Measurements from ENCODE around the gene BIRC6.

The BIRC6 gene

DNA sequence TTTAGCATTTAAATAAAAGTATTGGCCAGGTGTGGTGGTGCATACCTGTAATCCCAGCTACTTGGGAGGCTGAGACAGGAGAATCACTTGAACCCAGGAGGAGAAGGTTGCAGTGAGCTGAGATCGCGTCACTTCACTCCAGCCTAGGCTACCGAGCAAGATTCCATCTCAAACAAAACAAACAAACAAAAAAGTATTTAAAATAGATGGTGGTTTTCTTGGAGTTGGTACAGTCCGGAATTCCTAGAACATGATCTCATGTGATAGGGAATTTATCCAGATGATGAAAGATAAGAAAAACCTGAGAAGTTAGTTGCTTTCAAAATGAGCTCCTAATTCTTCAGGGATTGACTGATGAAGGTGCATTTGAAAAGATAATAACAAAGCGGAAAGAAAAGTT lies 62.0 kb downstream of the BIRC6 start:
- peaks cover 0 to 16% (median 10%) of the 10 kb centered on the region in 10 experiments; a peak in 9 of 20 replicates for H3K4me1 ChIP-seq
- no peaks in the 10 kb centered on the region for H3K27me3 ChIP-seq
- H4K20me1 ChIP-seq: peaks cover 45 to 96% (median 65%) of the 10 kb centered on the region in 11 experiments
- H3K9ac ChIP-seq: no peak overlapping the region
- H3K9me3 ChIP-seq (replicated peaks in 1 of 11): no peaks in the 10 kb centered on the region
- no peak overlapping the region for H3K27ac ChIP-seq
- TF ChIP-seq Cebpa-rat (IDR thresholded peaks at IDR 0.05): no peak
- no peak overlapping the region for H3K4me3 ChIP-seq
- peaks cover 60 to 97% (median 81%) of the 10 kb centered on the region in 11 experiments for H3K36me3 ChIP-seq
- no peak overlapping the region for H3K4me2 ChIP-seq

GRCh38 chr2:32422133-32422532 lies 65.3 kb downstream of the BIRC6 start:
- Histone ChIP-seq H3K36me3 (peaks cover 35 to 73% (median 55%) of the 10 kb centered on the region in 11 experiments), H3K9ac (no peak overlapping the region), H3K4me2 (no peak overlapping the region), H3K9me3 (replicated peaks in 1 of 11) (no peaks in the 10 kb centered on the region), H4K20me1 (peaks cover 72 to 100% (median 93%) of the 10 kb centered on the region in 11 experiments), H3K27ac (no peak overlapping the region), H3K4me1 (peaks cover 13 to 37% (median 32%) of the 10 kb centered on the region in 10 experiments), H3K4me3 (no peak overlapping the region), H3K27me3 (no peaks in the 10 kb centered on the region)
- no peak for TF ChIP-seq Cebpa-rat (IDR thresholded peaks at IDR 0.05)

- H3K36me3 ChIP-seq: peaks cover 21 to 69% (median 41%) of the 10 kb centered on the region in 11 experiments
- H3K9me3 ChIP-seq (replicated peaks in 1 of 11): no peaks in the 10 kb centered on the region
- H3K4me1 ChIP-seq: peaks cover 13 to 39% (median 32%) of the 10 kb centered on the region in 10 experiments
- H4K20me1 ChIP-seq: peaks cover 80 to 100% (median 95%) of the 10 kb centered on the region in 11 experiments
- no peak for TF ChIP-seq Cebpa-rat (IDR thresholded peaks at IDR 0.05)
- peak overlapping the region in 1 of 11 experiments; percentile 23; a peak in 1 of 22 replicates for H3K4me2 ChIP-seq
- no peak overlapping the region for H3K9ac ChIP-seq
- H3K27me3 ChIP-seq: no peaks in the 10 kb centered on the region
- H3K27ac ChIP-seq: no peak overlapping the region
- H3K4me3 ChIP-seq: no peak overlapping the region
Observed at GRCh38 chr2:32423536-32423935, 66.7 kb downstream of the BIRC6 start.

GRCh38 chr2:32424739-32425138 lies 67.9 kb downstream of the BIRC6 start:
- Histone ChIP-seq H3K4me2 (peak overlapping the region in 10 of 11 experiments; percentile 35 to 71 (median 58); a peak in 19 of 22 replicates), H3K4me1 (peaks cover 13 to 39% (median 32%) of the 10 kb centered on the region in 10 experiments), H3K9me3 (replicated peaks in 1 of 11) (no peaks in the 10 kb centered on the region), H3K36me3 (peaks cover 23 to 71% (median 45%) of the 10 kb centered on the region in 11 experiments), H3K27me3 (no peaks in the 10 kb centered on the region), H3K4me3 (no peak overlapping the region), H3K9ac (no peak overlapping the region), H3K27ac (no peak overlapping the region), H4K20me1 (peaks cover 75 to 100% (median 95%) of the 10 kb centered on the region in 11 experiments)
- TF ChIP-seq Cebpa-rat (IDR thresholded peaks at IDR 0.05): no peak

GRCh38 chr2:32425719-32426141 lies 68.9 kb downstream of the BIRC6 start:
- no peak overlapping the region for H3K4me3 ChIP-seq

GRCh38 chr2:32427672-32428610 lies 71.1 kb downstream of the BIRC6 start:
- H3K4me1 ChIP-seq: peaks cover 13 to 34% (median 27%) of the 10 kb centered on the region in 10 experiments
- no peaks in the 10 kb centered on the region for H3K9me3 ChIP-seq (replicated peaks in 1 of 11)
- no peak overlapping the region for H3K27ac ChIP-seq
- H3K9ac ChIP-seq: no peak overlapping the region
- peaks cover 51 to 98% (median 76%) of the 10 kb centered on the region in 11 experiments for H4K20me1 ChIP-seq
- H3K4me2 ChIP-seq: no peak overlapping the region
- no peak for TF ChIP-seq Cebpa-rat (IDR thresholded peaks at IDR 0.05)
- no peak overlapping the region for H3K4me3 ChIP-seq
- no peaks in the 10 kb centered on the region for H3K27me3 ChIP-seq
- H3K36me3 ChIP-seq: peaks cover 40 to 72% (median 54%) of the 10 kb centered on the region in 11 experiments

More at GRCh38 chr2:32425719-32426141, 68.9 kb downstream of the BIRC6 start:
- no peaks in the 10 kb centered on the region for H3K9me3 ChIP-seq (replicated peaks in 1 of 11)
- peak overlapping the region in 9 of 11 experiments; percentile 7 to 64 (median 29); a peak in 9 of 22 replicates for H3K27ac ChIP-seq
- TF ChIP-seq Cebpa-rat (IDR thresholded peaks at IDR 0.05): no peak
- H4K20me1 ChIP-seq: peaks cover 69 to 100% (median 86%) of the 10 kb centered on the region in 11 experiments
- peaks cover 23 to 72% (median 48%) of the 10 kb centered on the region in 11 experiments for H3K36me3 ChIP-seq
- H3K4me2 ChIP-seq: peak overlapping the region; percentile 8 to 71 (median 53); a peak in 20 of 22 replicates
- peaks cover 13 to 39% (median 32%) of the 10 kb centered on the region in 10 experiments for H3K4me1 ChIP-seq
- H3K27me3 ChIP-seq: no peaks in the 10 kb centered on the region
- peak overlapping the region in 3 of 11 experiments; percentile 11 to 27 (median 25); a peak in 2 of 22 replicates for H3K9ac ChIP-seq

GRCh38 chr2:32430804-32431203 lies 74.0 kb downstream of the BIRC6 start:
- TF ChIP-seq Cebpa-rat (IDR thresholded peaks at IDR 0.05): no peak
- Histone ChIP-seq H4K20me1 (peaks cover 23 to 96% (median 60%) of the 10 kb centered on the region in 11 experiments), H3K36me3 (peaks cover 59 to 87% (median 68%) of the 10 kb centered on the region in 11 experiments), H3K9me3 (replicated peaks in 1 of 11) (no peaks in the 10 kb centered on the region), H3K4me2 (no peak overlapping the region), H3K27ac (no peak overlapping the region), H3K27me3 (no peaks in the 10 kb centered on the region), H3K4me3 (no peak overlapping the region), H3K4me1 (peaks cover 1 to 8% (median 5%) of the 10 kb centered on the region in 10 experiments; a peak in 19 of 20 replicates), H3K9ac (no peak overlapping the region)

- Histone ChIP-seq H4K20me1 (peaks cover 0 to 70% (median 30%) of the 10 kb centered on the region in 11 experiments; a peak in 16 of 22 replicates), H3K4me3 (no peak overlapping the region), H3K4me1 (no peaks in the 10 kb centered on the region), H3K36me3 (peaks cover 98 to 100% (median 99%) of the 10 kb centered on the region in 11 experiments), H3K9ac (no peak overlapping the region), H3K9me3 (replicated peaks in 1 of 11) (no peaks in the 10 kb centered on the region), H3K4me2 (no peak overlapping the region), H3K27ac (no peak overlapping the region), H3K27me3 (no peaks in the 10 kb centered on the region)
- no peak for TF ChIP-seq Cebpa-rat (IDR thresholded peaks at IDR 0.05)
Observed at GRCh38 chr2:32436150-32436549, 79.3 kb downstream of the BIRC6 start.

- TF ChIP-seq Cebpa-rat (IDR thresholded peaks at IDR 0.05): no peak
- peaks cover 0 to 42% (median 6%) of the 10 kb centered on the region in 11 experiments; a peak in 10 of 22 replicates for H4K20me1 ChIP-seq
Observed at GRCh38 chr2:32442020-32442467, 85.2 kb downstream of the BIRC6 start.

More at GRCh38 chr2:32442020-32442467, 85.2 kb downstream of the BIRC6 start:
- H3K27ac ChIP-seq: no peak overlapping the region
- H3K4me3 ChIP-seq: no peak overlapping the region
- H3K9ac ChIP-seq: no peak overlapping the region
- H3K4me2 ChIP-seq: no peak overlapping the region
- no peaks in the 10 kb centered on the region for H3K9me3 ChIP-seq (replicated peaks in 1 of 11)
- H3K4me1 ChIP-seq: no peaks in the 10 kb centered on the region
- peaks cover 95 to 97% (median 96%) of the 10 kb centered on the region in 11 experiments for H3K36me3 ChIP-seq
- H3K27me3 ChIP-seq: no peaks in the 10 kb centered on the region
